IPS-18c (cell line): ENCODE measurements around the gene KCNK4.

Source experiments
- H3K4me3 ChIP-seq: 2 replicates; pipeline ENCODE4 v1.7.0; 2013; ENCODE audit warnings: low read depth, mild to moderate bottlenecking, low read length, moderate library complexity; ENCODE audit not compliant: insufficient read depth
- H3K9me3 ChIP-seq: one replicate; pipeline ENCODE4 v1.6.1; 2013; ENCODE audit warnings: mild to moderate bottlenecking, low read length, moderate library complexity; ENCODE audit not compliant: control insufficient read depth, insufficient read depth

Gene KCNK4

GRCh38 chr11:64284048-64284961 lies 6.8 kb upstream of the KCNK4 start, which contains the start of gene BAD:
Gene BAD (minus strand): TSS chr11:64284665. CDS start chr11:64284368, 297 bp downstream.
- Histone ChIP-seq H3K9me3 (no peaks in the 10 kb centered on the region), H3K4me3 (peak within 1 kb of the TSS; percentile 84)

GRCh38 chr11:64284962-64285884 lies 5.9 kb upstream of the KCNK4 start, which contains the start of gene GPR137:
Gene GPR137 (plus strand): TSS chr11:64285848. CDS start chr11:64286525, 677 bp downstream.
- peak within 1 kb of the TSS; percentile 84 for H3K4me3 ChIP-seq

GRCh38 chr11:64285885-64286800 lies 5.0 kb upstream of the KCNK4 start:
- Histone ChIP-seq H3K4me3 (peak overlapping the region; percentile 84), H3K9me3 (no peaks in the 10 kb centered on the region)

More at GRCh38 chr11:64284962-64285884, 5.9 kb upstream of the KCNK4 start, which contains the start of gene GPR137:
- no peaks in the 10 kb centered on the region for H3K9me3 ChIP-seq

- no peak overlapping the region for H3K4me3 ChIP-seq
- no peaks in the 10 kb centered on the region for H3K9me3 ChIP-seq
These were observed 4.3 kb upstream of the KCNK4 start for GRCh38 chr11:64286801-64287159.

- Histone ChIP-seq H3K9me3 (no peaks in the 10 kb centered on the region), H3K4me3 (no peak overlapping the region)
These were observed 3.3 kb upstream of the KCNK4 start for GRCh38 chr11:64287676-64288352.

- H3K9me3 ChIP-seq: no peaks in the 10 kb centered on the region
- H3K4me3 ChIP-seq: no peak overlapping the region
These were observed 2.8 kb upstream of the KCNK4 start for GRCh38 chr11:64288353-64288750.

GRCh38 chr11:64289002-64289564 lies 2.0 kb upstream of the KCNK4 start:
- Histone ChIP-seq H3K4me3 (no peak overlapping the region), H3K9me3 (no peaks in the 10 kb centered on the region)

- peak overlapping the region; percentile 46; the same call in 1 of the 2 replicates for H3K4me3 ChIP-seq
These were observed 495 bp upstream of the KCNK4 start for GRCh38 chr11:64290352-64291261.

GRCh38 chr11:64291752-64292459 lies 804 bp downstream of the KCNK4 start:
- peak overlapping the region; percentile 46 for H3K4me3 ChIP-seq

More at GRCh38 chr11:64290352-64291261, 495 bp upstream of the KCNK4 start:
- no peaks in the 10 kb centered on the region for H3K9me3 ChIP-seq

GRCh38 chr11:64292460-64293254 lies 1.6 kb downstream of the KCNK4 start:
- Histone ChIP-seq H3K9me3 (no peaks in the 10 kb centered on the region), H3K4me3 (peak overlapping the region; percentile 46)

More at GRCh38 chr11:64291752-64292459, 804 bp downstream of the KCNK4 start:
- H3K9me3 ChIP-seq: no peaks in the 10 kb centered on the region

- peaks cover 2% of the 10 kb centered on the region for H3K9me3 ChIP-seq
- H3K4me3 ChIP-seq: no peak overlapping the region
These were observed 3.7 kb downstream of the KCNK4 start for GRCh38 chr11:64294774-64295173.

GRCh38 chr11:64295760-64296159 lies 4.7 kb downstream of the KCNK4 start:
- H3K4me3 ChIP-seq: no peak overlapping the region

GRCh38 chr11:64296236-64296635 lies 5.1 kb downstream of the KCNK4 start:
- Histone ChIP-seq H3K9me3 (peaks cover 2% of the 10 kb centered on the region), H3K4me3 (no peak overlapping the region)

More at GRCh38 chr11:64295760-64296159, 4.7 kb downstream of the KCNK4 start:
- peaks cover 2% of the 10 kb centered on the region for H3K9me3 ChIP-seq
